HepG2 (cell line): ENCODE measurements around the gene SUN1. TPM values are rescaled to one million over a fixed set of nuclear protein-coding genes. Genes with fewer than 3 reads are reported as not detected.

ENCODE experiments used
- ATAC-seq: fragments of 200-7000 bp; cut with Tn5 transposase; 3 replicates; pipeline ENCODE4 v1.9.1; 2020; ENCODE audit warnings: mild to moderate bottlenecking, moderate library complexity
- BruUV-seq: library from RNA; stranded (reverse); fragments of 400-500 nt; replicated peaks from 2 replicates; lab custom pipeline; 2021; lab: Mats Ljungman, UMichigan
- CTCF ChIA-PET: fragments of 300-600 bp; formaldehyde crosslinking; extraction: SDS; loops from one replicate; lab custom pipeline; 2021; ENCODE audit warnings: low total read pairs, inconsistent platforms, low intra/inter-chr PET ratio; lab: Yijun Ruan, JAX
- POLR2A ChIA-PET: fragments of 350-600 bp; sonication (Branson Sonifier 250); formaldehyde crosslinking; loops from one replicate; lab custom pipeline; 2020; ENCODE audit warnings: antibody characterized with exemption, inconsistent platforms; lab: Yijun Ruan, JAX
- DNase-seq: peaks from one replicate; pipeline ENCODE4 v3.0.0-alpha.2; 2015; ENCODE audit warnings: low spot score
- FAIRE-seq: peaks from 3 replicates; lab custom pipeline; 2011; peaks lifted over from hg19 to GRCh38; lab: Jason Lieb, UNC
- H2AFZ ChIP-seq: one replicate; pipeline ENCODE4 v1.6.1; 2011; ENCODE audit warnings: low read length, inconsistent platforms
- H3K27ac ChIP-seq: fragments of 300-600 bp; 3 replicates; pipeline ENCODE4 v1.8.0; 2011; ENCODE audit warnings: mixed run types, mild to moderate bottlenecking, mixed read lengths, low read length, inconsistent platforms; ENCODE audit not compliant: insufficient read depth; ENCODE audit errors: extremely low read length
- H3K27me3 ChIP-seq, 2 experiments: fragments of 200-600 bp in 1 of 2; 2 replicates in 1 of 2; 3 replicates in 1 of 2; pipeline versions ENCODE4 v1.6.0 to v1.8.0; 2011; ENCODE audit warnings: low read length in 2 of 2, mild to moderate bottlenecking in 2 of 2, moderate library complexity in 2 of 2, inconsistent platforms in 1 of 2; ENCODE audit not compliant: insufficient read depth in 2 of 2, control insufficient read depth in 1 of 2
- H3K36me3 ChIP-seq, 2 experiments: fragments of 200-600 bp in 1 of 2; replicated peaks in 1 of 2; 2 replicates in 1 of 2; 3 replicates in 1 of 2; pipeline versions ENCODE4 v1.5.1 to v1.8.0; 2011; ENCODE audit warnings: low read length in 2 of 2, inconsistent platforms in 1 of 2; ENCODE audit not compliant: insufficient read depth in 2 of 2, control insufficient read depth in 1 of 2
- H3K4me1 ChIP-seq: 2 replicates; pipeline ENCODE4 v1.5.1; 2012; ENCODE audit warnings: low read length, inconsistent platforms; ENCODE audit not compliant: insufficient read depth
- H3K4me2 ChIP-seq: 2 replicates; pipeline ENCODE4 v1.6.0; 2011; ENCODE audit warnings: low read depth, low read length, inconsistent platforms
- H3K4me3 ChIP-seq, 3 experiments: fragments of 200-600 bp in 1 of 3; sonication (generic), shearing (Covaris generic) in 1 of 3; replicated peaks in 1 of 3; 2 replicates each; pipeline ENCODE4 v1.5.1; 2011 to 2016; ENCODE audit warnings: low read length in 3 of 3, inconsistent platforms in 2 of 3, low read depth in 2 of 3, mild to moderate bottlenecking in 2 of 3, control low read depth in 1 of 3, mixed read lengths in 1 of 3; ENCODE audit not compliant: insufficient read depth in 1 of 3
- H3K79me2 ChIP-seq: one replicate; pipeline ENCODE4 v1.6.1; 2011; ENCODE audit warnings: low read length, inconsistent platforms; ENCODE audit not compliant: insufficient read depth
- H3K9ac ChIP-seq: 2 replicates; pipeline ENCODE4 v1.6.0; 2011; ENCODE audit warnings: mild to moderate bottlenecking, low read depth, low read length, inconsistent platforms; ENCODE audit not compliant: insufficient read depth
- H3K9me3 ChIP-seq: 2 replicates; pipeline ENCODE4 v1.5.1; 2012; ENCODE audit warnings: mild to moderate bottlenecking, low read length
- H4K20me1 ChIP-seq: 2 replicates; pipeline ENCODE4 v1.6.0; 2011; ENCODE audit warnings: inconsistent platforms, mild to moderate bottlenecking, low read length, moderate library complexity; ENCODE audit not compliant: insufficient read depth
- GLI4 ChIP-seq: sonication (generic); formaldehyde crosslinking; IDR thresholded peaks from 2 replicates; pipeline ENCODE4 v1.5.1; 2020; ENCODE audit warnings: missing genetic modification reagents, mild to moderate bottlenecking, moderate library complexity, borderline replicate concordance
- JDP2 ChIP-seq: sonication (generic); formaldehyde crosslinking; IDR thresholded peaks from 2 replicates; pipeline ENCODE4 v1.8.1; 2022; ENCODE audit warnings: missing genetic modification reagents, borderline replicate concordance
- PHF8 ChIP-seq: sonication (generic); formaldehyde crosslinking; IDR thresholded peaks from 2 replicates; pipeline ENCODE4 v1.5.0; 2020; ENCODE audit warnings: missing genetic modification reagents
- RFXAP ChIP-seq: sonication (generic); formaldehyde crosslinking; IDR thresholded peaks from 2 replicates; pipeline ENCODE4 v1.4.0; 2020; ENCODE audit warnings: missing genetic modification reagents, borderline replicate concordance
- SUZ12 ChIP-seq: fragments of 150-350 bp; IDR thresholded peaks from 2 replicates; pipeline ENCODE4 v1.6.1; 2014; ENCODE audit warnings: low read depth, low read length
- SYNCRIP ChIP-seq: fragments of 200-400 bp; formaldehyde crosslinking; IDR thresholded peaks from 2 replicates; pipeline ENCODE4 v1.6.1; 2018; ENCODE audit warnings: mild to moderate bottlenecking, low read depth, low read length; ENCODE audit not compliant: insufficient read depth
- TBX2 ChIP-seq: sonication (generic); formaldehyde crosslinking; IDR thresholded peaks from 2 replicates; pipeline ENCODE4 v1.5.0; 2020; ENCODE audit warnings: missing genetic modification reagents, mild to moderate bottlenecking, borderline replicate concordance
- YY1 ChIP-seq: IDR thresholded peaks from 2 replicates; pipeline ENCODE4 v1.6.1; 2011; ENCODE audit warnings: low read length, low read depth, moderate library complexity, mild to moderate bottlenecking; ENCODE audit not compliant: insufficient read depth, insufficient replicate concordance
- ZNF142 ChIP-seq: sonication (generic); formaldehyde crosslinking; IDR thresholded peaks from 2 replicates; pipeline ENCODE4 v1.4.0; 2020; ENCODE audit warnings: missing genetic modification reagents
- ZNF704 ChIP-seq: sonication (generic); formaldehyde crosslinking; IDR thresholded peaks from 2 replicates; pipeline ENCODE4 v1.8.1; 2023; ENCODE audit warnings: mild to moderate bottlenecking, inconsistent platforms, moderate library complexity, missing genetic modification reagents, borderline replicate concordance
- ZNF782 ChIP-seq: sonication (generic); formaldehyde crosslinking; IDR thresholded peaks from 2 replicates; pipeline ENCODE4 v1.4.0; 2020; ENCODE audit warnings: missing genetic modification reagents, mild to moderate bottlenecking, borderline replicate concordance
- WGBS: methylation state at CpG from one replicate; pipeline ENCODE4 v1.1.6; 2017; ENCODE audit warnings: low lambda C conversion rate; 5-methylcytosine and 5-hydroxymethylcytosine counted together
- in situ Hi-C: cut with HindIII; loops from 2 replicates; pipeline ENCODE4 v1.10.0; 2017; ENCODE audit warnings: low pct_unique_long_range_greater_than_20kb; ENCODE audit not compliant: extremely low pct_ligation_motif_present
- intact Hi-C: fragments of 100-400 bp; cut with micrococcal nuclease; formaldehyde crosslinking; loops from one replicate; pipeline ENCODE4 v1.10.0; 2022; ENCODE audit not compliant: unreplicated experiment
- polyA plus RNA-seq, 8 experiments: library from polyadenylated mRNA; depleted of rRNA in 3 of 8; stranded (reverse) in 7 of 8; unstranded in 1 of 8; fragments of >200 nt; fragmentation: Illumina TruSeq in 4 of 8; extraction: Trizol in 4 of 8; gene quantifications; 2 replicates each; pipeline versions ENCODE4 v1.2.1 to v1.2.3, GENCODE V29; 2011 to 2016; ENCODE audit warnings: low read depth in 4 of 8, missing spikeins in 1 of 8, mixed read lengths in 1 of 8; ENCODE audit not compliant: insufficient read depth in 1 of 8
- total RNA-seq, 5 experiments: library from RNA; depleted of rRNA; stranded (reverse); fragments of >200 nt; fragmentation: Illumina TruSeq; extraction: Trizol; gene quantifications; 2 replicates each; pipeline ENCODE4 v1.2.3, GENCODE V29; 2016; ENCODE audit warnings: low read depth in 1 of 5

Gene SUN1
- total and polyA plus RNA-seq, 2 of the 13 experiments (the other 11 are each of a cell fraction or from before 2014, with no cell fraction given), result 47.0 to 126 TPM

DNA sequence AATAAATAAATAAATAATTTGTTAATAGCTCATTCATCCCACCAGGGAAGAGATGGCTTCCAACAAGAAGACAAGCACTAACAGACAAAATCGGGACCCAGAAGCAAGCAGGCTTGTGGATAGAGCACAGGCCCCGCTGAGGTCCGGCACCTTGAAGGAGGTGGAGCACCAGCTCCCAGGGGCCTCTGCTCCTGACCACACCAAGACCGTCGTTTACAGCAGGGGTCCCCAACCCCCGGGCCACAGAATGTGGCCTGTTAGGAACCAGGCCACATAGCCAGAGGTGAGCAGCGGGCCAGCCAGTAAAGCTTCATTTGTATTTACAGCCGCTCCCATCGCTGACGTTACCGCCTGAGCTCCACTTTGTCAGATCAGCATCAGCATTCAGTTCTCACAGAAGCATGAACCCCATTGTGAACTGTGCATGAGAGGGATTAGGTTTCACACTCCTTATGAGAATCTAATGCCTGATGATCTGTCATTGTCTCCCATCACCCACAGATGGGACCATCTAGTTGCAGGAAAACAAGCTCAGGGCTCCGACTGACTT lies 33.3 kb upstream of the SUN1 start:
- no peak overlapping the region for H3K4me3 ChIP-seq
- ATAC-seq (no peak), FAIRE-seq (no peak), DNase-seq (no peak)
- H2AFZ ChIP-seq, result no peak overlapping the region
- no peaks in the 10 kb centered on the region for H3K27me3 ChIP-seq
- no peak overlapping the region for H3K9ac ChIP-seq
- H3K79me2 ChIP-seq, result no peaks in the 10 kb centered on the region
- TF ChIP-seq YY1 (no peak), ZNF782 (CRISPR knock-in tag) (no peak), RFXAP (CRISPR knock-in tag) (no peak), ZNF142 (CRISPR knock-in tag) (no peak), SYNCRIP (no peak), ZNF704 (CRISPR knock-in tag) (no peak), JDP2 (no peak), SUZ12 (no peak), GLI4 (CRISPR knock-in tag) (no peak), PHF8 (CRISPR knock-in tag) (no peak), TBX2 (CRISPR knock-in tag) (no peak)
- no peak overlapping the region for H3K27ac ChIP-seq
- in situ Hi-C loops (no loop called here), intact Hi-C loops (no loop called here)
- ChIA-PET CTCF (no interaction called here), POLR2A (no interaction called here)
- WGBS, result 94% methylated on average over 12 of the region's 12 CpGs
- no peaks in the 10 kb centered on the region for H3K9me3 ChIP-seq
- no peaks in the 10 kb centered on the region for H3K36me3 ChIP-seq
- H3K4me1 ChIP-seq, result peaks cover 8% of the 10 kb centered on the region
- no peaks in the 10 kb centered on the region for H4K20me1 ChIP-seq
- H3K4me2 ChIP-seq, result no peak overlapping the region
- BruUV-seq, result no TSS peak
